Endometrial microvascular endothelial cells (primary cell): ENCODE measurements around the gene PHACTR1. TPM values are rescaled to one million over a fixed set of nuclear protein-coding genes. Genes with fewer than 3 reads are reported as not detected.
"Not testable (repeated sequence)": the region's sequence is repeated elsewhere in the genome, so short reads cannot be mapped to it uniquely, and the experiment has no call there.

Source experiments
- in situ Hi-C: cut with HindIII; loops from 2 replicates; pipeline ENCODE4 v1.10.0; 2017; ENCODE audit warnings: low sequenced_read_pairs, low pct_unique_long_range_greater_than_20kb; ENCODE audit errors: inconsistent ontology term
- total RNA-seq: library from RNA; depleted of rRNA; stranded (reverse); fragments of >200 nt; gene quantifications from one replicate; pipeline ENCODE4 v1.2.3, GENCODE V29; 2015; ENCODE audit errors: inconsistent ontology term

The PHACTR1 gene
- total RNA-seq, 1 donor from 2014 or later: 14.6 TPM

DNA sequence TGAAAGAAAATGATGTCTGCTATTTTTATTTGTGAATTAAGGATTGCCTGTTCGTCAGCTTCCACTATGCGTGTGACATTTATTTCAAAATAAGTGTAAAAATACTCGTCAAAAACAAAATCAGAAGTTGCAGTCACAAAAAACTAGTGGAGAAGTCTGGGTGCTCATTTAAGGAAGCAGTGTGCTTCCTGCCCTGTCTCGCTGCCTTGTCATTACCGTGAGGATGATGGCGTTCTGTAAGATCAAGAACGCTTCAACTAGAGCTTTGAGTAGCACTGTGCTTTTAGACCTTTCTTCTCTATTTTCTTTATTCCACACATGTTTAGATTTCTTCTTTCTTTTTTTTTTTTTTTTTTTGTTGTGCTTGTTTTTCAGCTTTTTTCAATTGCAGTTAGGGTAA lies 424.8 kb downstream of the PHACTR1 start:
- in situ Hi-C loops: no loop called here

DNA sequence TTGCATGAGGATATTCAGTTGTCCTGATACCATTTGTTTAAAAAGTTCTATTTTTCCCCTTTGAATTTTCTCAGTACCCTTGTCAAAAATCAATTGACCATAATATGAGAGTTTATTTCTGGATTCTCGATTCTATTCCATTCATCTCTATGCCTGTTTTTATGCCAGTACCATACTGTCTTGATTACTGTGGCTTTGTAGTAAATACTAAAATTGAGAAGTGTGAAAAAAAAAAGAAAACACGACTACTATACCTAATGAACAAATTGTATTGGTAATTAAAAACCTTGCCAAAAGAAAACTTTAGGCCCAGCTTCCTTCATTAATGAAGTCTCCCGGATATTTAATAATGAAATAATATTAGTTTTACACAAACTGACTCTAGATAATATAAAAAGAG lies 426.0 kb downstream of the PHACTR1 start:
- in situ Hi-C loops: no loop called here

- in situ Hi-C loops: no loop called here
These were observed 429.9 kb downstream of the PHACTR1 start for GRCh38 chr6:13146442-13146841.

- in situ Hi-C loops: no loop called here
These were observed 430.8 kb downstream of the PHACTR1 start for GRCh38 chr6:13147376-13147775.

DNA sequence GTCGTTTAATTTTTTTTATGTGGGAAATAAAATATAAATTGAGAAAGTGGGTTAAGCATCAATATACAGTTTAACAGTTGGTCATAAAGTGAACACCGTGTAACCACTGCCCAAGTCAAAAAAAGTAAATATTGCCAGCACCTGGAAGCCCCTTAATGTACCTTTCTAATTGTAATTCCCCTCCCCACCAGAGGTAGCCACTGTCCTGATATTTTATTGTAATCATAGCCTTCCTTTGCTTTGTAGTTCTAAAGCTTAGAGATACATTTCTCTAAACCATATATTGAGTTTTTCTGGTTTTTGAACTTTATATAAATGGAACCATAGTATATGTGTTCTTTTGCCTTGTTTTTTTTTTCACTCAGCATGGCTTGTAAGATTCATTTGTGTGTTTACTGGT lies 431.2 kb downstream of the PHACTR1 start:
- in situ Hi-C loops: no loop called here

DNA sequence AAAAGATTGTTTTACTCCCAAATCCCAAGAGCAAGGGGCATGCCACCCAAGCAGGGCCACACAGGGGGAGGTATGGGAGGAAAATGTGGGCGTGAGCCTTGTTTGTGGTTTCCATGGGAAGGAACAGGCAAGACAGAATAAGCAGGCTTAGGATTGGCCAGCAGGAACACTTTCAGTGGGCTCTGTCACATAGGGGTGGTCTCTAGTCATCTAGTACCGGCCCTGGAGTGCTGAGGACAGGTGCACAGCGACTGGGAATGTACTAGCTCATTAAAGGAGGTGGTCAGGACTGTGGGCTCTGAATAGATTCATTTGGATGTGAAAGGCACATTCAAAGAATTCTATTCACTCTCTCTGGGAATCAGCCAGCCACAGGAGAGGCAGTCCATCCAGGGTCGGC lies 436.2 kb downstream of the PHACTR1 start:
- in situ Hi-C loops: no loop called here

DNA sequence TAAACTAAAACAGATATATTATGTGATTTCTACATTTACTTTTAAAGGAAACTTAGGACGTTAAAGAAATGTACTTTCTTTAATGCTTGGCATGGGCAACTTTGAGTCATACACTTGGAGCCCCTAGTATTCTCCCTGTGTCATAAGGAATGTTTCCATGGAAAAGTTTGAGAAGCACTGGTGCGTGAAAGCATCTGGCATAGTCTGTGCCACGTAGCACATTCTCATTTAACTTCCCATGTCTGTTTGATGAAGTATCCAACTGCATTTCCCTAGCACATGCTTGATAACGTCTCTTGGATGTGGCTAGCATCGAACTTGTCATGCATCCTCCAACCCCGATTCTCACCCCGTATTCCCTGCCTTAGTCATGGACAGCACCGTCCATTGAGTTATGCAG lies 439.8 kb downstream of the PHACTR1 start:
- in situ Hi-C loops: no loop called here

GRCh38 chr6:13157293-13157692 lies 440.7 kb downstream of the PHACTR1 start:
- in situ Hi-C loops: no loop called here

- in situ Hi-C loops: no loop called here
These were observed 442.7 kb downstream of the PHACTR1 start for GRCh38 chr6:13159300-13159699.

GRCh38 chr6:13159822-13160221 lies 443.3 kb downstream of the PHACTR1 start:
- in situ Hi-C loops: not testable (repeated sequence)

- in situ Hi-C loops: no loop called here
These were observed 446.8 kb downstream of the PHACTR1 start for GRCh38 chr6:13163161-13163944.

- in situ Hi-C loops: no loop called here
These were observed 447.7 kb downstream of the PHACTR1 start for GRCh38 chr6:13164291-13164690.

DNA sequence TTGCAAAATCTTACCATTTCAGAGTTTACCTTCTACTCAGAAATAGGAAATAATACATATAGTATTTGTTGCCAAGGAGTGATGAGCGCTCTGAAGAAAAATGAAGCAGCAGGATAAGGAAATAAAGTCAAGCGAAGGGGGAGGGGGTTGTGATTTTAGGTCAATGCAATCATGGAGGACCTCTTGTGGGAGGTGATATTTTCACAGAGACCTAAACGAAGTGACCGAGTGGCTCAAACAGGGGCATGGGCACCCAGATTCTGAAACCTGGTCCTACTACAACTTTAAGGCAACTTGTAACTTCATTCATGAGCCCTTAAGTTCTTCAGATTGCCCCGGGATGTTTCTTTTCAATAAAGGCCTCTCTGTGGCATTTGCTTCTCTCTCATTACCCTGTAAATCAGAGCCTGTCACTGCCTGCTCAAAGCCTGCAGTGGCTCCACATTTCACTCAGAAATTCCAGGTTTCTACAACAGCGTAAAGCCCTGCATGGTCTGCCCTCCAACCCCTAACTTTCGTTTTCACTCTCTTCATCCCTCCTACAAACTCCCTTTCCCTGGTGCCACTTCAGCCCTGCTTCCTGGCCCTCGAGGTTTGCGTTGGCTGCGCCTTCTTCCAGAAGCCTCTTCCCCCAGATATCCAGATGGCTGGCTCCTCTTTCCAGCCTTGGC lies 449.1 kb downstream of the PHACTR1 start:
- in situ Hi-C loops: no loop called here

- in situ Hi-C loops: no loop called here
These were observed 449.7 kb downstream of the PHACTR1 start for GRCh38 chr6:13166269-13166668.

DNA sequence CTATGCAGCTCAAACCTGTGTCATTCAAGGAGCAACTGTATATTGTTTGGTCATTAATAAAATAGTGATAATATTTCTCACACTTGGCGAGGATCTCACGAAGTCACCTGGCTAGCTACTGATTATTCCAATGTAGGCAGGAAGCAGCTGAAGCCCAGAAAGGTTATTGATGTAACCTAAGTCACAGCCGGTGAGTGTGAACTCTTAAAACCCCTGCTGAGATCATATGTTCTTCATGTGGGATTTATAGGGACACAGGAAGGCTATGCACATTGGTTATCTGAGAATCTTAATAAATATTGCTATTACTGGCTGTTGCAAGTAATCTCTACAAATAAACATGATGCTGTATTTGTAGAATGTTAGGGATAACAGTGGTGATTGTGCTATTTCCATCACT lies 450.3 kb downstream of the PHACTR1 start:
- in situ Hi-C loops: no loop called here

DNA sequence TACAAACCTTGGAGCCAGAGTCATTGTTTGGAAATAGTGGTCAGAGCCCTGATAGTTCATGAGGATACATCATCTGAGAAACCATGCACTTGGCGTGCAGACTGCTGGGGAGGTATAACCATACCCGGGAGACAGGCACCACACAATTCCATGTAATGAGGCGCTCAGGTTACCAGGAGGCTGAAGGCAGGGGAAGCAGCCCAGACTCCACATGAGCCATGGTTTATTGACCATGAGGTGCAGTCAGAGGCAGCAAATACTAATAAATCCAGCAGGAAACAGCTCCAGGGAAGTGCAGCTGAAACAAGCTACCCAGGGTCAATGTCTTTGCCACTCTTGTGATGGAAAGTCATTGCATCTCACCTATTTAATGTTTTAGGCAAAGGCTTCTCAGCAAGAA lies 455.7 kb downstream of the PHACTR1 start:
- in situ Hi-C loops: no loop called here

DNA sequence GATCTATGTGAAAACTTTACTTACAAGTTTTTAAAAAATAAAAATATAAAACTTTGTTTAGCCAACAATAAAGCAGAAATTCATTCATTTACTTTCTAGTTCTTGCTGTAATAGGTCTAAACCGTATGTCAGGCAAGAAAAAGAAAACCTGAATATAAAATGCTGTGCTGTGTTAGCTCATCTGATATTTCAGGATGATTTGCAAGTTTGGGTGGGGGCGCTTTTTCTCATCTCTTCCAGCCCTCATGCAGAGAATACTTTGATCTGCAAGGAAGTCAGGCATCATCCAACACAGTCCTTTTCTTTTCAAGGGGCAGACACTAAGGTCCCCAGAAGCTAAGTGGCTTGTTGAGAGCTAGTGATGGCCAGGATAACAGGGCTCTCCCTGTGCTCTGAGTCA lies 458.5 kb downstream of the PHACTR1 start:
- in situ Hi-C loops: no loop called here

DNA sequence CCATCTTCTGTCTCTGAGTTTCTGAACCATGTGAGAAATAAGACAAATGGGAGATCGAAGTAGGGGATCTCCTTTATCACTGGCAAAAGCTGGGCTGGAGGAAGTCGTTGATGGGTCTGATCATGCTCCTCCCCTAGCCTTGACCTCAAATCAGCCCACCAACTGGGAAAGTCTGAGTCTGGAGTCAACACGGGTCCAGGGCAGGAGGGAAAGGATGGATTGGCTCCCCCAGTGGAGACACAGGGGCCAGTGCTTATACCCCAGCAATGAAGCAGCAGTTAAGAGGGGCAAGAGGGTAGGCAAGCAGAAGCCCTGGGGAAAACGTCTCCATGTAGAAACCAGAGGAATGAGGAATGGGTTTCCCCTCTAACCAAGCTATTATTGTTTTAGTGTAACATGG lies 459.2 kb downstream of the PHACTR1 start:
- in situ Hi-C loops: no loop called here

DNA sequence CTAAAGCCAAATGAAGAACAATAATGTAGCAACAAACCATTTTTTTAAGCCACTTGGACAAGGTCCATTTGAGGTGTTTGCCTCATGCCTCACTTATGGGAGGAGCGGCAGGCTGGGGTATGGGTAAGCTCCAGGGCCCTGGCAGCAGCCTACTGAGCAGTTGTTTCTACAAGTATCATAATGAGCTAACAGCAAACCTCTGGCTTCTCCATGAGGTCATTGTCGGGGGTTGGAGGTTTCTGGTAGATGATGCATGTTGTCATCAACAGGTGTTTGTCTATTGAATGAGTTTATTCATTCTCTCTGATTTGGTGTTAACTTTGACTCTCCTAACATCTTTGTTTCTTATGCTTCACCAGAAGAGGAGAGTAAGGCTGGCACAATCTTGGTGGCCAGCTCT lies 461.1 kb downstream of the PHACTR1 start:
- in situ Hi-C loops: no loop called here

DNA sequence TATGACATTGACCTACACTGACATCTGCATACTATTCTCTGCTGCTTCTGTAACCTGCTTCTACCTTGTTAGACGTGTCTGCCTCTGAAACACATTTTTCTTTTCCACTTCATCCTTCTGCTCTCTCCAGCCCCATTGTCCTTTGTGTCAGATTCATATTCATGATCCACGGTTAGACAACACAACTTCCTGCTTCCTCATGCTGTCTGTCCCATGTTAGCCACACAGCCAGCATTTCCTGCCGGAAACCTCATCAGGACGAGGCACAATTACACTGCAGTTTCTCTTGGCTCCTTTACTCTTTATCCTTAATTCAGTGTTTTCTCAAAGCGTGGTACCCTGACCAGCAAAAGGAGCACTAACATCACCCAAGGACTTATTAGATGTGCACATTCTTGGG lies 461.5 kb downstream of the PHACTR1 start:
- in situ Hi-C loops: no loop called here

DNA sequence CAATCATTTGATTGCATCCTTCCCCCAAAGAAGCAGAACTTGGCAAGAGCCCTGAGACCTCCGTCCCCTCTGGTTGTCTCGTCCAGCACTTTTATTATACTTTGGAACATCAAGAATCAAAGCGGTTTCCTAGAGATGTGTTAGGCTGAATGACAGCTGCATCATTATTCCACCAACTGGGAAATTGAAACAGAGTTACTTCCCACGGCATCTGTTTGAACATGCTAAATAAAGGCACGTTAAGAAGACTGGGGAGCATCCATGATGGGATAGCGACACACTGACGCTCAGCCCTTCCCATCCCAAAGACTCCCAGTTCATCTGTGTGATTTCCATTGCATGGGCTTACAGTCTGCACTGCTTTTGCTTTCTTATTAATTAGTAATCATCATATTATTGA lies 464.0 kb downstream of the PHACTR1 start:
- in situ Hi-C loops: no loop called here
